Pons (tissue), 1 donor: ENCODE measurements around the gene PTPRN2.

Experiments
- DNase-seq: peaks from one replicate; pipeline ENCODE4 v3.0.0-alpha.2; 2016; ENCODE audit warnings: low spot score

PTPRN2 gene

DNA sequence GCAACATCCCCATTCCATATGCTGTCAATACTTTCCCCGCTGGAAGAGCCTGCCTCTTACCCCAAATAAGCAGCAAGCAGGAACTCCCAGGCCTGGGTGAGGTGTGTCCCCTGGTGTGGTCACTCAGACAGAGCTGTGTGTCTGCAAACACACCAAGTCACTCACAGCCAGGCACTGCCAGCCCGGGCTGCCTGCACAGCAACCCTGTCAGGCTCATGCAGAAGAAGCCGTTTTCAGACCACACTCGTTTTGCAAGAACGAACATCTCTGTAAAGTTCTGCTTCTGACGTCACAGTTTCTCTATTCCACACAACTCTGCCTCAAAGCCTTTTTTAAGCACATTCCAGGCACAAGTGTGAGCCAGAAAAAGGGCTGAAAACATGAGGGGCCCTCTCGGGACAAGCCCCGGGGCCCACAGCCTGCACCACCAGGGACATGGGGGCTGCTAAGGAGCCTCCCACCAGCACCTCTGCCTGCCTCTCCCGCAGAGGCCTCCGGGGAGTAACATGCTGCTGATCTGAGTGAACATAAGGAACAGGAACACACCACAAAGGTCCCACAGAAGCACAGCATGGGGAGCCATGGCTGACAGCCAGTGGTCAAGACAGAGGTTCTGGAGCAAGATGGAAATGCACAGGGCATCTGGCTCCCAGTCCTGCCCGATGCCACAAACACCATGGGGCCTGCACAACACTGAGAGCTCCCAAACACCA is 11.4 kb downstream of the PTPRN2 start:
- no peak for DNase-seq

DNA sequence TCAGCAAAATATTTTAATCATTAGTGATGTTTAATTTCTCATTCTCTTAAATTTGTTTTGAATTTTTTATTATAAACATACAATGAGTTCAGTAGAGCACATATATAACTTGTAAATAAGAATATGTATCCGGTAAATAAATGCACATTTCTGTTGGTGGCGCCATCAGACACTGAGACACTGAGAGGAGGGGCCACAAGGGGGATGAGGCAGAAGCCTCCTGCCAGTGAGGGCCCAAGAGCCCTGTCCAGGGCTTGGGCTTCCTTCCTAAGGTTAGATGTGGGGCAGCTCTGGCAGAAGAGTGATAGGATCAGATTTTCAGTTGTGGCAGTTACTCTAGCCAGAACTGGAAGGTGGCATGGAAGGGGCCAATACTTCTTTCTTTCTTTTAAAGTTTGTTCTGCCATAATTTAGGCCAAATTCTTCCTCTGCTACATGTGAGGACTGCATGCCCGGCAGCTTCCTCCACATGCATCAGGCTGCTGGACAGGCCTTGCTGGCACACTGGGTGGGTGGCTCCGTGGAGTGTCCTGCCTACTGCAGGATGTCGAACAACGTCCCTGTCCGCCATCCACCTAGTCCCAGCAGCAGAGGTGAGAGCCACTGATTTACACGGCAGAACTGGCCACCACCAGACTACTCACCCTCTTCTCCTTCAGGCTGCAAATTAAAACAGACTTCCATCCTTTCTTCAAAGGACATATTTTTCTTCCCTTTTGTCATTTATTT is 13.2 kb downstream of the PTPRN2 start:
- DNase-seq: no peak

DNA sequence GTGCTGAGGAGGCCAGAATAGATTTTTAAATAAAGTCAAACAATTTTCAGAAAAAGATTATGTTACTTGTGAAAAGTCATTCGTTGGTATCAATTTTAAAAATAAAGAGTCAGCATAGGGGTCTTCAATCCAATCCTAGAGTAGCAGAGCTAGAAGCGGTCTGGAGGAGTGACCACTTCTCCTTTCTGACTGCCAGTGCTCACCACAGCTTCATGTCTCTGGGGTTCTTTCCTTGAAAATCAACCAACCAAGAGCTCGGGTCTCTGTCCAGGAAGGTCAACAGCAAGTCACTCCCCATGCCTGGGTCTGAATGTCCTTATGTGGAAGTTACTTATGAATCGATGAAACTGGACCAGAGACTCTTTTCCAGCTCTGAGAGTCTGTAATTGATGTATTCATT is 14.3 kb downstream of the PTPRN2 start:
- no peak for DNase-seq

DNA sequence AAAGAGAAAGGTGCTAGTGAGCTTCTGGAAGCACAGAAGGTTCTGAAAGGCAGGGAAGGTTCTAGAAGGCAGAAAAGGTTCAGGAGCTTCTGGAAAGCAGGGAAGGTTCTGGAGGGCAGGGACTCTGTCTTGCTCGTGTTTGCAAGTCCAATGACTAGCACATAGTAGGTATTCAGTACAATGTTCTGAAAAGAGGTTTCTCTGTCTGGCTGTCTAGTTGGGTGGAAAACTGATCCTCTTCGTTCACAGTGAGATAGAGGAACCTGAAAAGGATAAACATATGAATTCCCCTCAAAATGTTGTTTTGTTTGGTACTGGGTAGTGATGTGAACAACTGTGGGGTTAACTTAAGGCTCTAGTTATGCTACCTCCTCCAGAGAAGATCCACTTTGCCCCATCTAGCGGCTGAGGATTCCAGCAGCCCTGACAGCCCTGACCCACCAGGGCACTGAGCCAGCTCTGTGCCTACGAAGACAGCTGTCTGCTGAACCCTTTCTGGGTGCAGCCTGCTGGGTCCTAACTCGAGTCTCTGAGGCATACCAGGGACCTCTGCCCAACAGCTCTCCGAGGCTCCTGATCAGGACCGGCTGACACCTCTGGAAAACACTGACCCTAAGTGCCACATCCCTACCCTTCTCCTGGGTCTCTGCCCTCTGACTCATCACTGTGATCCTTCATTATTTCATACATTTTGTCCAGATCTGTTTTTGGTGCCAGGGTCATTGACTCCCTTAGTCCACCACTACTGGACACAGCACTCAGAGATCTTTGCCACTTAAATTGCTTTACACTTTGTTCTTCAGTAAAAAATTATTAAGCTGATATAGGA is 15.4 kb downstream of the PTPRN2 start:
- no peak for DNase-seq

DNA sequence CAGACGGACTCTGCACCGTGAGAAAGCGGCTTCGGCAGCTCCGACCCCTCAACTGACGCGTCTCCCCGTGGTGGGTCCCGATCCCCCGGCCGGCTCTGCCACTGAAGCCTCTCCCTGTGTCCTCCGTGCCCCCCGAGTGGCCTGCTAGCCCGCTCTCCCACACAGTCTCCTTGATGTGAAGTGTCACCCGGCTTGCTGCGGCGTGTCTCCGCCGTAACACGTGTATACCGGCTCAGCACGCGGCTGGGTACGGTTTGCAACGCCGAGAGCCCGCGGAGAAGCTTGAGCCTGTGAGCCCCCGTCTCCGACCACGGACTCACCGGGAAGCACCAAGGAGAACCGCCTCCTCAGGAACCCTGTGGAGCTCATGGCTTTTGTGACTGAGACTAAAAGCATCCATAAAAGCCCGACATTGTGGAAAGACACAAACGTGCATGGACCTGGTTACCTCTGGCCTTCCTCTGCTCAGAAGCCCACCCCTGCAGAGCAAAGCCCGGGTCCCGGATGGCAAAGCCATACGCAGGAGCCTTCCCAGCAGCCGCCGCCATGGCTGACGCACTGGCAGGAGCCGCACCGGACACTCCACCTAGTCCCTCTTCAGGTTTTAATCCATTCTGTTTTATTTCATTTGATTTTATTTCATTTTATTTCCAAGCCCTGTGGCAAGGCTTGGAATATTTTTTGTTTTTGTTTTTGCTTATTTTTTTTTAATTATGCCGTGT is 17.0 kb downstream of the PTPRN2 start:
- no peak for DNase-seq

DNA sequence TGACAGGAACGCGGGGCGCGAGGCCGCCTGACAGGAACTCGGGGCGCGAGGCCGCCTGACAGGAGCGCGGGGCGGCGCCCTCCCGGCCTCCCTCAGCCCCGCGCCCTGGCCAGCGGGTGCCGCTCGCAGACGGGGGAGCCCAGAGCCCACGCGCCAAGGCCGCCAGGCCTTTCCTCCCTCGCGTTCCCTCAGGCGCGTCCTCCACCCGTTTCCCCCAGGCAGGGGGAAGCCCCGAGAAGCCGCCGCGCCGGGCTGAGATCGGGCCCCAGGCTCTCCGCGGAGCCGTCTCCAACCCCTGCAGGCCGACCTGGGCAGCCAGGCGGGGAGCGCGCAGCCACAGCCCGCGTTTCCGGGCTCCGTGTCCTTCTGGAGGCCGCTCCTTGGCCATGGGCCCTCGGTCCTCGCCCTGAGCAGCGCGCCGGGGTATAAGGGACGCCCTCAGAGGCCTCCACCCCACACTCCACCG is 17.7 kb downstream of the PTPRN2 start:
- no peak for DNase-seq

DNA sequence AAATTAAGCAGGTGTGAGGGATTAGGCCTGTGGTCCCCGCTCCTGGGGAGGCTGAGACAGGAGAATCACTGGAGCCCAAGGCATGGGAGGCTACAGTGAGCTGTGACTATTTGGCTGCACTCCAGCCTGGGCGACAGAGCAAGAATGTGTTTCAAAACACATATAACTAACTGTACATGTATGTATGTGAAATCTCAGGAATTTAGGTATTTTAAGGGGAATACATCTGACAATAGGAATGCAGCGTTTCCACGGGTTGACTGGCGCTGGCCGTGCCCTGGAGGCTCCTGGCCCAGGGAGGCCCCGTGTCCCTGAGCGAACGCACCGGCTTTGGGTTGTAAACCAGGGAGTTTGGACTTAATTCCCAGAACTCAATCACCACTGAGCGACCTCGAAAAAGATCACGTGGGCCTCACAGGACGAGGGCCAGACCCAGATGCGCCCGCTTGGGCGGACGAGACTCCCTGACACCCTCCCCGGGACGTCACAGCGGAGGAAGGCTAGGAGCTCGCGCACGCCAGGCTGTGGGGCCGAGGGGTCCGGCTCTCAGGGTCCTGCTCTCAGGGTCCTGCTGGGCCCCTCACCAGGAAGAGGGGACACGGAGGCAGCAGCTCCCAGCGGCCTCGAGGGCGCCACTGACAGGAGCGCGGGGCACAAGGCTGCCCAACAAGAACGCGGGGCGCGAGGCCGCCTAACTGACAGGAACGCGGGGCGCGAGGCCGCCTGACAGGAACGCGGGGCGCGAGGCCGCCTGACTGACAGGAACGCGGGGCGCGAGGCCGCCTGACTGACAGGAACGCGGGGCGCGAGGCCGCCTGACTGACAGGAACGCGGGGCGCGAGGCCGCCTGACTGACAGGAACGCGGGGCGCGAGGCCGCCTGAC is 18.4 kb downstream of the PTPRN2 start:
- DNase-seq: no peak

DNA sequence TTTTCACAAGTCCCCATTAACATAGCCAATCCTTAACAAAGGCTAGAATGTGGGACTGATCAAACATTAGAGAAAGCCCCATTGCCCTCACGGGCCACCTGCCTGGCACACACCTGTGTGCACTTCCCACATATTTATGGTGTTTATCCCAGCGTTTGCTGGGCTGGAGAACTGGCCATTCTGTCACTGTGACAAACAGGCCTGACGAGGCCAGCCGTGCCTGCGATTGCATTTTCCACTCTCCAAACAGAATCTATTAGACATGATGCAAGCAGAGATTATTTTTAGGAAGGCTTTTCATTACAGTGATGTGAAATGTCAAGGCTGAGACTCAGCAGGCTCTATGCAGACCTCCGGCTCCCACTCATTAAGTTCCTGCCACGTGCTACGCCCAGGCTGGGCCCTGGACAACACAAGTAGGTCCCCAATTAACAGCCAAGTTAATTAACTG is 20.4 kb downstream of the PTPRN2 start:
- DNase-seq: no peak

DNA sequence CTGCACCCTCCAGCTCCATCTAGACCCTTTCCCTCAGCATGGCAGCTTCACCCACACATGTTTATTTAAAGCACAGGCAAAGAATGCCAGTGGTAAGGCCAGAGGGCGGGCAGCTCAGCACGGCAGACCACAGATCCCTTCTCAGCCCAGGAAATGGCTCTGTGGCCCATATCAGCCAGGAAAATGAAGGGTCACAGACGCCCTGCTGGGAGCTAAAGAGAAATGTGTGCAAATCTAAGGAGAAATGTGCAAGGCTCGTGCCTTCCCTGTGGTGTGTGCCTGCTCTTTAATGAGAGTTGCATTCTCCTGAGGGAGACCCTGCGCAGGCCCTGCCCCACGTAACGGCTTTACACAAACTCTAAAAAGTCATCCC is 23.0 kb downstream of the PTPRN2 start:
- DNase-seq: no peak

DNA sequence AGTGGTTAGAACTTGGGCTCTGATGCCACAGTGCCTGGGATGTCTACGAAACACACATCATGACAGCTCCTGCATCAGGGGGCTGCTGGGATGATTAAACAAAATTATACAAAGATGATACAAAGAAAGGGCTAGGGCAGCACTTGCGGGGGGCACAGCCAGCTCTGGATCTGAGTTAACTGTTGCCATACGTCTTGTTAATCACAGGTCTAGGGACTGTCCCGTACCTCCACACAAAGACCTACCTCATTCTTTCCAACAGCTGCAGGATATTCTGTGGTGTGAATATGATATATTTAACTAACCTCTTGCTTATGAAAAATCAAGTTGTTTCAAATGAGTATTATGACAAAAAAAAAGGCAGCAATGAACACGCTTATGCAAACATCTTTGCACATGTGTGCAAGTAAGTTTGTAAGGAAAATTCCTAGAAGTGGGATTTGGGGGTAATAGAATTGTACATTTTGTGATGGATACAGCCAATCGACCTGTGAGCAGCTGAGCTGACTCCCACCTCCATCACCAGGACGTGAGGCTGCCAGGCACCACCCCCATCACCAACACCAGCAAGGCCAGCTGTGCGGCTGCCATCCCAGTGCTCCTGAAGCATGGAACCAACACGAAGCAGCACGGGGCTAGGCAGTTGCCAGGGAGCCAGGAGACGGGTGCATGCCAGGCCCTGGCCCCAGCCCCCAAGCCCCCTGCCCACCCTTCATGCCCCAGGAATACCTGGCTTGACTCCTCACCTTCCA is 23.5 kb downstream of the PTPRN2 start:
- DNase-seq: no peak

DNA sequence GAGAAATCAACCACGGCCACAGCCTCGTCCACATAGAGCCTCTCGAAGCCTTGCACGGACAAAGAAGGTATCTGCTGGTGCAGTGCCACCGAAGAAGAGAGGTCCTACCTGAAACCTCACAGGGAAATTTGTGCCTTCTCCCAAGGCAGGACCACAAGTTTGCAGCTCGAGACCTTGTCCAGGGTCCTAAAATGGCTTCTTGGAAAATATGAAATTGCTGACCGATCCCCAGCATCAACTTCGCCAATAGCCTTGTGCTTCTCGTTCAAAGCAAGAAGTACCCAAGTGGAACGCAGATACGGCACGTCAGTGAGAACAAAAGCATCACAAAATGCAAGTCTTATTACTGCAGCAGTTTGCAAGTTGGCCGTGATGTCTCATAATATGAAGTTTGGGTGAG is 24.6 kb downstream of the PTPRN2 start:
- DNase-seq: no peak

DNA sequence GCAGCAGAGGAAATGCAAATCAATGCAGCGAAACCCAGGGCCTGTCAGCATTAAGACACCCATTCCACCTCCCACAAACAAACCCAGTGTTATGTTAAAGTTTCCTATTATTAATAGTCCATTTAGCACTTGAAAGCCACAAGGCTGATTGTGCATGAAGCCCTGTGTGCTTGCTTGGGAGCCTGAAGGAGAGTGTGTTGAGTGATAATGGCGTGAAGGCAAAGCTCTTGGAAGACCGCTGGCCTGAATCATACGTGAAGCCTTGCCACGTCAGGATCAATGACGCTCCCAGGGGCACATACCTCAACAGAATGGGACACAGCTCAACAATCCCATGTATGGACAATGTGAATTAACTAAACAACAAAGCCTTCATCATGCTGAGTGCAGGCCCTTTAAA is 25.1 kb downstream of the PTPRN2 start:
- no peak for DNase-seq

DNA sequence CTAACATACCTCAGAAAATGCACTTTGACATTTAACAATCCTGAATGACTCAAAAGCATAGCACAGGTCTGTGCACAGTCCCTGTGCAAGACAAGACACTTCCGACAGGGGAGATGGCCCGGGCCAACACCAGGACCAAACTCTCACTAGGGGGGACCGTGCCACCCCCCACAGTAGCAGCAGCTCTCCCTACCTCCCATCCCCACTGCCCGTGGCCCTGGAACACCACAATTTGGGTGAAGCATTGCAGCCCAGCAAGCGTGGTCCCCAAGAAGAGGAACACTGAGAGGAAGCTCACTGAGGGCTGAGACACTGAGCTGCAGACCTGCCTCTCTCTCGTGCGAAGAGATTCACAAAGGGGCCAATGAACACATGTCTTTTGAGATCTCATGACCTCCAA is 26.0 kb downstream of the PTPRN2 start:
- no peak for DNase-seq

DNA sequence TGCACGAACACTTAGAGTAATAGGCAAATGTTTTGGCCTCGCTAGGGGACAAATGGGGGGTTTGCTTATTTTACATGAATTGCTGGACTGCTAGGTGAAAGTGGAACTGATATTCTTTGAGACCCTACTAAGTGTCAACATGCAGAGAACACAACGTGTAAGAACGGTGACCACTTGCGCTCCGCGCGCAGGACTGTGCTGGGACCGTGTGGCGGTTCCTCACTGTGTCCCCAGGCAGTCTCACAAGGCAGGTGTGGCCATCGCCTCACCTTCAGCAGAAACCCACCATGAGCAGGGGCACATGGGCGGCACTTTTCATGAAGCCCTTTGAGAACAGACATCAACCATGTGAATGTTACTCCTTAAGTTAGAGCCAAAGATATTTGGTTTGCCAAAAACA is 27.2 kb downstream of the PTPRN2 start:
- no peak for DNase-seq

DNA sequence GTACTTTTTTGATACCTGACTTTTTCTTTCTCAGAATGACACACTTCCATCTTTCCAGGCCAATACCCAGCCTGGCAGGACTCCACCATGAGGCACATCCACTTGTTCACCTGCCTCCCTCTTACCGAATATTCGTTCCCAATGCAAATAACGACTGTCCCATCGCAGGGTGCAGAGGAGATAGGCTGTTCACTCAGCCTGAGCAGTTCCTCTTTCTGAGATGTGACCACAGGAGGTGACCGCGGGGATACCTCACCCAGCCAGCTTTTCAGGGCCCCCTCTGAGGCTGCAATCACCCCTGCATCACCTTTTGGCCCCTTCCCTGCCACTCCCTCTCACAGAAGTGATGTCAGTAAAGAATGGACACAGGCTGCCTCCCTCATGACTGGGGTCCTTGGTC is 28.3 kb downstream of the PTPRN2 start:
- no peak for DNase-seq

DNA sequence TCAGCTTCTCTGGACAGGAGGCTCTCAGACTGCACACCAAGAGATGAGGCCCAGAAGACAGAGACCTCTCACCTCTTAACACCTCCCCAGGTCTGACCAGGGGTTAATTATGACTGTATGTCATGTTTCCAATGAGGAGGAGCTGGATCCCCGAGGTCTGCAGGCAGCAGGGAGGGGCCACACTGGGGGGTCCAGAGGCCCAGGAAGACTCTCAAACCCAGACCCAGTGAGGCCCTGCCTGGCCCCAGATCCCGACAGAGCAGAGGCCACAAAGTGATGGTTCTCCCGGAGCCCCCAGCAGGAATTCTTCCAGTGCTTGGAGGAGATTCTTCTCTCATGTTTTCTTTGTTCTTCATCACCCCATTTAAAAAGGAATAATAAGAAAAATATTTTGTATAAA is 28.8 kb downstream of the PTPRN2 start:
- DNase-seq: no peak

DNA sequence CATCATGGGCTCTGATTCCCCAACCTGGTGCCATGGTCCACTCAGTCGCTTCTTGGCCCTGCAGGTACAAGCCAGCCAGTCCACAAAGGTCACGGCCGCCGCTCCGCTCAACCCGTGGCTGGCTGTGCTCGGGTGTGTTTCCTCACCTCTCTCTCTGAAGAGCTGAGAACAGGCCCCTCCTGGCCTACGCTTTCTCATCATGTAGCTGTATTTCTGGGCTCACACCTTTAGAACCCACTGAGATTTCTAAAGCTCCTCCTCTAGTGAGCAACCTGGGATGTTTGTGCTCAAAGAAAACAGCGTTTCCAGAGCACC is 30.2 kb downstream of the PTPRN2 start:
- DNase-seq: no peak

DNA sequence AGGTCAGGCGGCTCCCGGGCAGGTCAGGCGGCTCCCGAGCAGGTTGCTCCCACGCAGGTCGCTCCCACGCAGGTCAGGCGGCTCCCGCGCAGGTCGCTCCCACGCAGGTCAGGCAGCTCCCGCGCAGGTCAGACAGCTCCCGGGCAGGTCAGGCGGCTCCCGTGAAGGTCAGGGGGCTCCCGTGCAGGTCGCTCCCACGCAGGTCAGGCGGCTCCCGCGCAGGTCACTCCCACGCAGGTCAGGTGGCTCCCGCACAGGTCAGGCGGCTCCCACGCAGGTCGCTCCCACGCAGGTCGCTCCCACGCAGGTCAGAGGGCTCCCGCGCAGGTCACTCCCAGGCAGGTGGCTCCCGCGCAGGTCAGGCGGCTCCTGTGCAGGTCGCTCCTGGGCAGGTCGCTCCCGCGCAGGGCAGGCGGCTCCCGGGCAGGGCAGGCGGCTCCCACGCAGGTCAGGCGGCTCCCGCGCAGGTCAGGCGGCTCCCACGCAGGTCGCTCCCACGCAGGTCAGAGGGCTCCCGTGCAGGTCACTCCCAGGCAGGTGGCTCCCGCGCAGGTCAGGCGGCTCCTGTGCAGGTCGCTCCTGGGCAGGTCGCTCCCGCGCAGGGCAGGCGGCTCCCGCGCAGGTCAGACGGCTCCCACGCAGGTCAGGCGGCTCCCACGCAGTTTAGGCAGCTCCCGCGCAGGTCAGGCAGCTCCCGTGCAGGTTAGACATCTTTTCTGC is 30.7 kb downstream of the PTPRN2 start:
- no peak for DNase-seq

DNA sequence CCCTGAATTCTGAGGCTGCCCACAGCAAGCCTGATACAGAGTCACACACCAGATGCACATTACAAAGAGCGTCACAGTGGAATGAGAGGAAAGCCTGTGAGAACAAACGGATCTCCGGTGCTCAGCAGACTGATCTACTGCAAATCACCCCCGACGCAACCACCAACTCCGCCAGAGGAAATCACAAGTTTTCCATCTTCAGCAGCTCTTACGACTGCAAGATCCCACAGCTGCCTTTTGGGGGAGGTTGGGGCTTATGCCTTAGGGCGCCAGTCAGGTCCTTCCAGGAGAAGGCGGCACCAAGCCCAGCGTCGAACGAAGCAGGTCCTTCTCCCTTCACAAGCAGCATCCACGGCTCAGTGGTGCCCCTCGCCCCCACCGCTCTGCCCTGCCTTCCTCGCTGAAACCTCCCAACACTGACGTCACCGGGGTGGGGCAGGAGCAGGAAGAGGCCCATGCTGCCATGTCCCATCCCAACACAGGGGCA is 32.5 kb downstream of the PTPRN2 start:
- no peak for DNase-seq
